GM12872 (cell line): Measurements from ENCODE around the gene MAGI1.

ENCODE experiments used
- CTCF ChIP-seq: IDR thresholded peaks from 3 replicates; pipeline ENCODE4 v1.5.1; 2011; ENCODE audit warnings: low read depth, mild to moderate bottlenecking, low read length, moderate library complexity; ENCODE audit not compliant: insufficient read depth

The MAGI1 gene

DNA sequence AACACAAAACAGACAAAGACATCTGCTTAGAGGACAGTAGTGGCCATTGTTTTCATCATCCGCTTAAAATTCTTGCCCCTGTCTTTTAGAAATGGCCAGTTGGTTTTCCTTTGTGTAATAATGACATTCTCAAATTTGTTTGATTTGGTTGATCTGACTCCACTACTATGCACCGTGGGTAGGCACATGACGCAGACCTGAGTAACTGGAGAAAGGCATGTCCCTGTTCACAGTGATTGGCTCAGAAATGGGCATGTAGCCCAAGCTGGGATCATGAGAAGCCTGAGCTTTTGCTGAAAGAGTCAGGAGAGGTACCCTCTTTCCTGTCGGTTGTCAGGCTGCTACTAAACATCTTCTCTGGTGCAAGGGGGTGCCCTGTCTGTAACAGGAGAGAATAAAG, 36.6 kb upstream of the MAGI1 start:
- no peak for TF ChIP-seq CTCF

GRCh38 chr3:66073464-66074141, 34.9 kb upstream of the MAGI1 start:
- no peak for TF ChIP-seq CTCF

- no peak for TF ChIP-seq CTCF
Measured at GRCh38 chr3:66068255-66068654, 29.5 kb upstream of the MAGI1 start.

- TF ChIP-seq CTCF = no peak
Measured at GRCh38 chr3:66066963-66067617, 28.4 kb upstream of the MAGI1 start.

GRCh38 chr3:66055289-66055688, 16.6 kb upstream of the MAGI1 start:
- no peak for TF ChIP-seq CTCF

DNA sequence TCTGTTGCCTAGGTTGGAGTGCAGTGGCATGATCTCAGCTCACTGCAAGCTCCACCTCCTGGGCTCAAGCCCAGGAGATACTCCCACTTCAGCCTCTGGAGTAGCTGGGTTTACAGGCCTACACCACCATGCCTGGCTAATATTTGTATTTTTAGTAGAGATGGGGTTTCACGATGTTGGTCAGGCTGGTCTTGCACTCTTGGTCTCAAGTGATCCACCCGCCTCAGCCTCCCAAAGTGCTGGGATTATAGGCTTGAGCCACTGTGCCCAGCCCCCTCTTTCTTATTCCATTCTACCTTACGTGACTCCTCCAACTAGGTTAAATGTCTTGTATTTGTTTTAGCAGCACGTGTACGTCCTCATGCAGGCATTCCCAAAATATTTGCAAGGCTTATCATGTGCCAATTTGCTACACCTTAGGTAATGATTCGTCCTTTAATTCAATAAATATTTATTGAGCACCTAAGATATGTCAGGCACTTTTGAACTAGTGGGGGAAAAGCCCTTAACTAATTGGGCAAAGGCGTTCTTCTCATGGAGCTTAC, 14.9 kb upstream of the MAGI1 start:
- no peak for TF ChIP-seq CTCF

DNA sequence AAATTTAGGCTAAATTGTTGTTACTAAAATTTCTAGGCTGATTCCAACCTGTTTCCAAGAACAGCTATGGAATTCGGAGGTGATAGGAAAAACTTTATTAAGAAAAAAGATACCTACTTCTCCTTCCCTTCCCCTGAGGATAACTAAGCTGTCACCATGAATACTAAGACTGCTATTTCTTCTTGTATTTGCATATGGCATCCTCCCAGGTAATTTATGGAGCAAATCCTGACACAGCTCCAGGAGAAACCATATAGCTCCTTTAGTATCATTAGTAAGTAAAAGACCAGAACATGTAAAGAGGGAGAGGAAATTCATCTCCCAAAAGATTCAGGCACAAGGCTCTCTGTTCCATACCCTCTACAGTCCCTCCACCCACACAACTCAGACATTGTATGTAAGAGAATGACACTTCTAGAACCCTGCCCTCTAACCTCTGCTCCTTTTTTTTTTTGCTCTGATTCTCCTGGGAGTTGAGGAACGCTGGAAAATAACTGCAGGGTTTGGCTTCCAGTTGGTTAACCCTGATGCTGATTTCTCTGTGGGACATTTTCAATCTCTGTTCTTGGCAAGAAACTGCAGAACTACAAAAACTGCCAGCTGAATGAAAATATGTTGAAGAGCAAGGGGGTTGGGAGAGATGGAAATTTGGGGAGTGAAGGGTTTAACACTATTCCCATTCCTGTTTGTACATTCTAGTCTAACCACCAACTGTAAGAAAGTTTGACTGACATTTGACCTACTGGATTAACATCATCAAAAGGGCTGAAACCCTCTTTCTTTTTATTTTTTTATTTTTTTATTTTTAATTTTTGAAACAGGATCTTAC, 14.2 kb upstream of the MAGI1 start:
- no peak for TF ChIP-seq CTCF
